GM12891 (cell line): ENCODE measurements around the gene MAGI3. TPM values are rescaled to one million over a fixed set of nuclear protein-coding genes. Genes with fewer than 3 reads are reported as not detected.

Source experiments
- DNase-seq: peaks from one replicate; pipeline ENCODE4 v3.0.0; 2011; ENCODE audit warnings: low spot score; ENCODE audit not compliant: insufficient read length
- FAIRE-seq: peaks from 2 replicates; lab custom pipeline; 2011; peaks lifted over from hg19 to GRCh38; lab: Jason Lieb, UNC
- PAX5 ChIP-seq: IDR thresholded peaks from 2 replicates; pipeline ENCODE4 v1.6.1; 2011; ENCODE audit warnings: low read length, moderate library complexity, mild to moderate bottlenecking; ENCODE audit not compliant: insufficient read depth, severe bottlenecking
- POLR2A ChIP-seq: IDR thresholded peaks from 2 replicates; pipeline ENCODE4 v1.6.1; 2011; ENCODE audit warnings: low read depth, low read length, control low read depth
- POLR2AphosphoS5 ChIP-seq: IDR thresholded peaks from 2 replicates; pipeline ENCODE4 v1.6.1; 2011; ENCODE audit warnings: low read depth, low read length, control low read depth
- POU2F2 ChIP-seq: IDR thresholded peaks from 2 replicates; pipeline ENCODE4 v1.6.1; 2011; ENCODE audit warnings: low read depth, mild to moderate bottlenecking, control low read depth, low read length, moderate library complexity
- SPI1 ChIP-seq: IDR thresholded peaks from 2 replicates; pipeline ENCODE4 v1.6.1; 2011; ENCODE audit warnings: low read depth, low read length, control low read depth
- TAF1 ChIP-seq: IDR thresholded peaks from 2 replicates; pipeline ENCODE4 v1.6.1; 2011; ENCODE audit warnings: low read depth, low read length, control low read depth
- polyA plus RNA-seq: library from polyadenylated mRNA; unstranded; fragments of >200 nt; gene quantifications from one replicate; pipeline ENCODE4 v1.2.1, GENCODE V29; 2012; ENCODE audit warnings: low read depth, missing spikeins, inconsistent platforms; ENCODE audit not compliant: missing spikeins

Gene MAGI3
- polyA plus RNA-seq, result 0.09 TPM

DNA sequence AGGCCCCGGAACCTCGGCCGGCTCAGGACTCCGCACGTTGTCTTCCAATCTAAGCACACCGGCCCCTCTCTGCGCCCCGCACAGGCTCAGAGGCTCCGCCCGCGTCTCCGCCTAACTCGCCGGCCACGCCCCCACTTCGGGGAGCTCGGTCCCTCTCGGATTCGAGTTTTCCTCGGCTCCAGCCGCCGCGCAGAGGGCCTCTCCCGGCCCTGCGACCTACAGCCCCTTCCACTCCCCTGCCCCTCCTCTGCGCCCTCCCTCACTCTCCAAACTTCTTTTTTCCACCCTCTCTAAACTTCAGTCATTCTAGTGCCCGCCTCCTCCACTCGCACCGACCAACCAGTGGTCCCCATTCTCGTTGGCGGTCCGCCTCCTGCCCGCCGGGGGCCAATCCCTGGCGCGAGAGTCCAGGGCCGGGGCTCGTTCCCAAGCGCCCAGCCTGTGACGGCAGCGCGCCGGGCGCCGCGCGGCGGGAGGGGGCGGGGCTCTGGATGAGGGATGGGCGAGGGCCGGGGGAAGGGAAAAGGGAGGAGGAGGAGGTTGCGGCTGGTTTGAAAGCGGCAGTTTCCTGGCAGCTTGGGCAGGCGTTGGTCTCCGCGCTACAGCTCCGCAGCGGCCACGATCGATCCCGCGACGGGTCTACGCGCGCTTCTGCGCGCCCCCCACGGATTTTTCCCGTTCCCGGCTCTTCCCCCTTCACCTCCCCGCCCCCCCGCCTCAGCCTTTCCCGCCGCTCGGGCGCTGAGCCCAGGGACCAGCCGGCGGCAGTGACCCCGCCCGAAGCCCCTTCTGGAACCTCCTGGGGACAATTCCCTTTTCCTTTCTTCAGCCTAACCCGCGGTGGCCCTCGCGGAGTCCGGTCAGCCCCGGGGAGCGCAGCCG lies at the start of gene MAGI3:
Gene MAGI3 (plus strand): TSS at position 563 of the 882 bp plus-strand sequence. CDS start 519 bp downstream, outside the sequence.
- FAIRE-seq (peak; percentile 43), DNase-seq (peak; percentile 83)
- TF ChIP-seq POU2F2 (no peak), SPI1 (no peak), POLR2AphosphoS5 (no peak), PAX5 (no peak), TAF1 (no peak), POLR2A (no peak)

GRCh38 chr1:113353580-113353979 lies 36.7 kb upstream of the MAGI3 start:
- TF ChIP-seq SPI1, result no peak
- no peak for TF ChIP-seq PAX5
- no peak for TF ChIP-seq POU2F2
- TF ChIP-seq POLR2A, result no peak
- no peak for TF ChIP-seq POLR2AphosphoS5
- no peak for TF ChIP-seq TAF1
- FAIRE-seq (no peak), DNase-seq (no peak)

GRCh38 chr1:113363935-113364334 lies 26.4 kb upstream of the MAGI3 start:
- TF ChIP-seq POU2F2 (no peak), SPI1 (no peak), POLR2AphosphoS5 (no peak), TAF1 (no peak), PAX5 (no peak), POLR2A (no peak)
- no peak for FAIRE-seq
- DNase-seq, result no peak

GRCh38 chr1:113369040-113369439 lies 21.3 kb upstream of the MAGI3 start:
- no peak for FAIRE-seq
- TF ChIP-seq POLR2A (no peak), TAF1 (no peak), POU2F2 (no peak), PAX5 (no peak), SPI1 (no peak), POLR2AphosphoS5 (no peak)

DNA sequence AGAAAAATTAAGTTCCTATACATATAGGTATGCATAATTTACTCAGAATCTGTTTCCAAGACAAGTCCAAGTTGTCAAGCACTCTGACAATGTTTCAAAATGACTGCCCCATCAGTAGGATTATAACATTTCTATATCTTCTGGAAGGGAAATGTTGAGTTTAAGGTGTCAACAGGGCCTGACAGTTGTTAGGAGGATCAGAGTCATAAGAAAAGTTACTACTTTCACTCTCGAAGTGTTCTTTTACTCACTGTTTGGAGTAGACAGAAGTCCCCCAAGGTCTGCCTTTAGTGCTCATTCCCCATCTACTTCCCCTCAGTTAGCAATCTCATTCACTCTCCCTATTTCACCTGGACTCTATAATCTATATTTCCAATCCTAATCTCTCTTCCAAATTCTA lies 20.6 kb upstream of the MAGI3 start:
- FAIRE-seq (no peak), DNase-seq (no peak)
- TF ChIP-seq PAX5, result no peak
- TF ChIP-seq POLR2AphosphoS5, result no peak
- TF ChIP-seq TAF1, result no peak
- no peak for TF ChIP-seq SPI1

More at GRCh38 chr1:113369040-113369439, 21.3 kb upstream of the MAGI3 start:
- DNase-seq, result no peak

- no peak for DNase-seq
- no peak for FAIRE-seq
- TF ChIP-seq POU2F2, result no peak
- no peak for TF ChIP-seq SPI1
- no peak for TF ChIP-seq TAF1
- no peak for TF ChIP-seq POLR2A
- TF ChIP-seq POLR2AphosphoS5, result no peak
- no peak for TF ChIP-seq PAX5
These were observed 19.4 kb upstream of the MAGI3 start for GRCh38 chr1:113370868-113371267.

- no peak for FAIRE-seq
- no peak for TF ChIP-seq POLR2A
- no peak for TF ChIP-seq TAF1
- TF ChIP-seq SPI1, result no peak
- TF ChIP-seq POLR2AphosphoS5, result no peak
- no peak for TF ChIP-seq PAX5
- no peak for TF ChIP-seq POU2F2
- no peak for DNase-seq
These were observed 17.8 kb upstream of the MAGI3 start for GRCh38 chr1:113372546-113372945.

DNA sequence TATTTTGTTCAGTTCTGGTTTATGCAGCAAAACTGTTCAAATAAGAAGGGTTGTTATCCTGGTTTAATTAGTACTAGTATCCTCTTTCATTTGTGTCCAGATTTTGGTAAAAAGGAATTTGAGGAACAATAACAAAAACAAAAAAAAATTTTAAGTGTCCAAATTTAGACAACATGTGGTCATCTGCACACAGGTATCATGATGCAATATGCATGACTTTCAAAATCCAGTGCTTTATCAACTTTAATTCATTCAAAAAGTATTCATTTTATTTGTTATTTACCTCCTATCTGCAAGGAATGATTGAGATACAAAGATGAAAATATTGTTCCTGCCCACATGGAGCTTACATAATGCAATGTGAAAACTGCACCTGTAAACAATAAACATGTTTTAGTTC lies 16.7 kb upstream of the MAGI3 start:
- FAIRE-seq (no peak), DNase-seq (no peak)
- no peak for TF ChIP-seq TAF1
- TF ChIP-seq SPI1, result no peak
- TF ChIP-seq POLR2A, result no peak

DNA sequence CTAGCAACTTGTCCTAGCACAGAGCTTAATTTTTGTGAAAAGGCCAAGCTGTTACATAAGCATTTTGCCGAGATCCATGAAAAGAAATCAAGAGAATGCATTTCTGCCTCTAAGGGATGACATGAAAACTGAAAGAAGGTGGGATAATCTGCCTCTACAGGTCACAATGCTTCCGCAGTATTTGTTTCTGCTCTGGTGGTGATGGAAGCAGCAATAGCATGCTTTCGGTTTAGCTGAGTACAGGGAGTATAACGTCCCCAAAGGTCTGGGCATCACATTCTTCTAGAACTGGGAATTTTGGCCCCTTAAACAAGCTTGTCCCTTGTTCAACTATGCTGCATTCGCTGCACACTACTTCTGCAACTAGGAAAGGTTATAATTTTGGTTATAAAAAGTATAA lies 14.4 kb upstream of the MAGI3 start:
- FAIRE-seq (no peak), DNase-seq (no peak)
- no peak for TF ChIP-seq PAX5
- no peak for TF ChIP-seq TAF1
- no peak for TF ChIP-seq SPI1
- no peak for TF ChIP-seq POLR2AphosphoS5
- TF ChIP-seq POLR2A, result no peak
- TF ChIP-seq POU2F2, result no peak
